Sciatic nerve (tissue), 2 donors: ENCODE results near the gene FADS6. TPM values are rescaled to one million over a fixed set of nuclear protein-coding genes. Genes with fewer than 3 reads are reported as not detected.

Experiments
- ATAC-seq: fragments of 200-7000 bp; cut with Tn5 transposase; one replicate; pipeline ENCODE4 v1.9.1; 2020; ENCODE audit warnings: mild to moderate bottlenecking, moderate library complexity
- DNase-seq: peaks from one replicate; pipeline ENCODE4 v3.0.0-alpha.2; 2020; ENCODE audit warnings: low spot score
- intact Hi-C: fragments of 100-400 bp; cut with DNase I; formaldehyde crosslinking; loops from one replicate; pipeline ENCODE4 v1.14.2; 2022
- total RNA-seq: library from RNA; stranded (reverse); fragmentation: NEBNext Ultra II Directional; extraction: Animal tissue kit (Norgen Biotek cat#: 25700); gene quantifications from one replicate; pipeline ENCODE4 v1.2.1, GENCODE V29; 2021
- donor health status: DM: no; HTN: no; CAD: no.
- donor health status: DM: no; HTN: no; CAD: no.

FADS6 gene, protein sequence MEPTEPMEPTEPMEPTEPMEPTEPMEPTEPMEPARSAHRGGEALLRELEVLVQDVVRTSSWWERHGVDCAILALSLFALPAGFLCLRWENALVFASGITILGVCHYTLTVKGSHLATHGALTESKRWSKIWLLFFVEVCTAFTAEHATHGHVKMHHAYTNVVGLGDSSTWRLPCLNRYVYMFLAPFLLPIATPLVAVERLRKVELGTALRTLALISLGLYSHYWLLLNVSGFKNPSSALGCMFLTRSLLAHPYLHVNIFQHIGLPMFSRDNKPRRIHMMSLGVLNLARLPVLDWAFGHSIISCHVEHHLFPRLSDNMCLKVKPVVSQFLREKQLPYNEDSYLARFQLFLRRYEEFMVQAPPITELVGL
- not detected for total RNA-seq

DNA sequence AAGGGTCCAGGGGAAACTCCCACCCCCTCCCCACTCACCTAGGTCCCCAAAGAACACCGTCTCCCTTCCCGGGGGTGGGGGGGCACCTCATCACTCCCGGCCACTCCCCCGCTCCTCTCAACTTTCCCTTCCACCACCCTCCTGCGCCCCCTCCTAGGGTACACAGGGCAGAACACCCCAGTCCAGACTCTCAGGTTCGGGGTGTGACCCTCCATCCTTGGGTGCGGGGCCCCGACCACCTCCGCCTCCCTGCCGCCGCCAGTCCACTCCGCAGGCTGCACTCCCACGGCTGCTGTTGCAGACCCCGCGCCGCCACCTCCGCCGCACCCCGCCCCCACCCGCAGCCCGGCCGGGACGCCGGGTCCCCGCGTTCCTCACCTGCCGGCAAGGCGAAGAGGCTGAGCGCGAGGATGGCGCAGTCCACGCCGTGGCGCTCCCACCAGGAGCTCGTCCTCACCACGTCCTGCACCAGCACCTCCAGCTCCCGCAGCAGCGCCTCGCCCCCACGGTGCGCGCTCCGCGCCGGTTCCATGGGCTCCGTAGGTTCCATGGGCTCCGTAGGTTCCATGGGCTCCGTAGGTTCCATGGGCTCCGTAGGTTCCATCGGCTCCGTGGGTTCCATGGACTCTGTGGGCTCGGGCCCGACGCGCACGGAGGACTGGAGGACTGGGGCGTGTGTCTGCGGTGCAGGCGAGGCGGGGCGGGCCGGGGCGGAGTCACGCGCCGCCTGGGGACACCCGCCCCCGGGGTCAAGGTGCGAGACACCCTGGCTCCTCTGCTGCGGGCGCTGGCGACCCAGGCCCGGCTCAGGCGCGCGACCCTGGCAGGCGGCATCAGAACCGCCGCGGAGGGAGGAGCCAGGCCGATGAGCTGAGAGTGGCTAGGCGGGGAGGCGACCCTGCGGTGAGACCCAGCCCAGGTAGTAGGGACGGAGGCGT is at the start of gene FADS6:
Gene FADS6 (minus strand): TSS at position 660 of the 938 bp plus-strand sequence. CDS start 38 bp downstream, at position 622.
- ATAC-seq (no peak), DNase-seq (no peak)
- intact Hi-C loops: loop anchor here (5.0 kb wide), 1 partner anchor 936 kb away; no protein-coding TSS in a partner anchor

DNA sequence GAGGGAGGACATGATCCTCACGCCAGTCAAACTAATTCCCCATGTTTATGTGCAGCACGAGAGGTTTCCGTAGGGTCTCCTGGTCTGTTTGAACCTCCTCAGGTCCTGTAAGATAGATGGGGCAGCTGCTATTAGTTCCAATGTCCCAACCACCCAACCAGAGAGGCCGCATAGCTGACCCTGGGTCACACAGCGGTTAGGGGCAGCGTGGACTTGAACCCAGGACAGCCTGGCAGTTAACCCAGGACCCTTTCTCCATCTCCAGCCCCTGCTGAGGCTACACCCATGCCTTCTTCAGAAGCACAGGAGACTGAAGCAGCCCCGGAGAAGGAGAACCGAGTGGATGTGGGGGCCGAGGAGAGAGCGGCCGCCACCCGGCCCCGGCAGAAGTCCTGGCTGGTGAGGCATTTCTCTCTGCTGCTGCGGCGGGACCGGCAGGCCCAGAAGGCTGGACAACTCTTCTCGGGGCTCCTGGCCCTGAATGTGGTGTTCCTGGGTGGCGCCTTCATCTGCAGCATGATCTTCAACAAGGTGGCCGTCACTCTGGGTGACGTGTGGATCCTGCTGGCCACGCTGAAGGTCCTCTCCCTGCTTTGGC is 47.8 kb upstream of the FADS6 start:
- DNase-seq: no peak
- no peak for ATAC-seq
- intact Hi-C loops: no loop called here

DNA sequence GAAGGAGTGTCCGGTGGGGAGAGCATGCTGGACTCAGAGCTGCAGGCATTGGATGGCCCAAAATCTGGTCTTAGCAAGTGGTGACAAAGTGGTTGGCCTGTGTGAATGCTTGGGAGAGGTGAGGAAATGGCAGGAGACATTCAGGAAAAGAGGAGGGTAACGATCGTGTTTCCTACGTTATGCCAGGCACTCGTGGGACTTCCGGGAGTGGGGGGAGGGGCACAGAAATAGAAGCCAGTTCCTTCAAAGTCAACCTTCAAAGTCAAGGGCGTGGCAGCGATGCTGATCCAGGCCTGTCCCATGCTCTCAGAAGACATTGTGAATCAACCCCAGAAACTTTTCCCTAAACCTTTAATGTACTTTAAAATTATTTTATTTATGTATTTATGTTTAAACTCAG is 46.1 kb upstream of the FADS6 start:
- ATAC-seq: no peak
- intact Hi-C loops: no loop called here
- no peak for DNase-seq

DNA sequence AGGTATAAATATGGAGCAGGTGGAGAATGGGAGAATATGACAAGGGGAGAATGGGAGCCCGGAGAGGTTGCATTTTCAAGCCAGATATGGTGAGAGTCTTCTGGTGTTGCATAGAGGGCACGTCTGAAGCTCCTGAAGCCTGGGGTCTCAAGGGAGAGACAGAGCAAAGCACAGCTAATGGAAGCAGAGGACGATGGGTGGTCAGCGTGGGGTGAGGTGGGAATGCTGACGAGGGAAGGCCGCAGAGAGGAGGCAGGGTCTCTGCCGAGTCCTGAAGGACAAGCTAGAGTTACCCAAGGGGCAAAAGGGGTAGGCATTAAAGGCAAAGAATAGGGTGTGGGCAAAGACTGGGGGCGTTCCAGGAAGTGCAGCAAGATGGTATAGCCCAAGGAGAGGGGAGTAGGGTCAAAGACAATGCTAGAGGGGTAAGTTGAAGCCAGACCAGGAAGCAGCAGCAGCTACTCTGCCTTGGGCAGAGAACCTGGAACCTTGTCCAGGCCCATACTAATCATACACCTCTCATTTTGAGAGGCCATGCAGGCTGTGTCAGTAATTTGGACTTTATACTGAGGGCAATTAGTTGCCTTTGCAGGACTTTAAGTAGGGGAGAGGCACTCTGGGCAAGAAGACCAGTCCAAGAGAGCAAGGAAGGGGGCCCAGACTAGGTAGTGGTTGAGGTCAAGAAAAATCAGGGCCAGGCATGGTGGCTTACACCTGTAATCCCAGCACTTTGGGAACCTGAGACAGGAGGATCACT is 44.9 kb upstream of the FADS6 start:
- intact Hi-C loops: no loop called here
- no peak for DNase-seq
- ATAC-seq: no peak

DNA sequence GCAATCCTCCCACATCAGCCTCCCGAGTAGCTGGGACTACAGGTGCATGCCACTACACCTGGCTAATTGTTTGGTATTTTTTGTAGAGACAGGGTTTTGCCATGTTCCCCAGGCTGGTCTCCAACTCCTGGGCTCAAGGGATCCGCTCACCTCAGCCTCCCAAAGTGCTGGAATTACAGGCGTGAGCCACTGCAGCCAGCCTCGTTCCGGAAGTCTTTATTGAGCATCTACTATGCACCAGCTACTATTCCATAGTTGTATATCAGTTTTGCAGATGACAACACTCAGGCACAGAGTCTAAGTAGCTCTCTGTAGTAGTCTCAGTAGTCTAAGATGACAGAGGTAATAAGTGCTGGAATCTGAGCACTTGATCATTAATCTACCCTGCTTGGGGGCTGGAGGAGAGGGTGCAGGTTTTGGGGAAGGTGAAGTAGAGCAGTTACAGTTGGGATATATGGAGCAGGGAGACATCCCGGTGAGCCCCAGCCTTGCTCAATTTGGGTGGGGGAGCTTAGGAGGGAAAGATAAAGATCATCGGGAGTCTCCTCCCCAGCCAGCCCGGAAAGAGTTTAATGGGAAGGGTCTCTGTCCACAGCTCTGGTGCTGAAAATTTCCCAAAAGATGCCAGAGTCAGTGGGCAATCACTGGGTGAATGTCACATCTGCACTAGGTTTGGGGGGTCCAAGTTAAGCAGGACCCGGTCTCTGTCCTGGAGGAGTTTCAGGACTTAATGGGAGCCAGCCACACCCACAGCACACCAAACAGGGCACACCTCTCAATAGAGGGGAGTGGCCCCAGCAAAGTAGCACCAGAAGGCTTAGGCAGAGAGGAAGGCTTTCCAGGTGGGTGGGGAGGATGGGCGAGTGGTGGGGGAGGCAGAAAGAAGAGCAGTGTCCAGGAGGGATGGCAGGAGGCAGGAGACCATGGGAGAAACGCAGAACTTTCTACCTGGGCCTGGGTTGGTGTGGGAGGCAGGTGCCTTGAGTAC is 43.9 kb upstream of the FADS6 start:
- ATAC-seq: no peak
- intact Hi-C loops: no loop called here
- DNase-seq: no peak

DNA sequence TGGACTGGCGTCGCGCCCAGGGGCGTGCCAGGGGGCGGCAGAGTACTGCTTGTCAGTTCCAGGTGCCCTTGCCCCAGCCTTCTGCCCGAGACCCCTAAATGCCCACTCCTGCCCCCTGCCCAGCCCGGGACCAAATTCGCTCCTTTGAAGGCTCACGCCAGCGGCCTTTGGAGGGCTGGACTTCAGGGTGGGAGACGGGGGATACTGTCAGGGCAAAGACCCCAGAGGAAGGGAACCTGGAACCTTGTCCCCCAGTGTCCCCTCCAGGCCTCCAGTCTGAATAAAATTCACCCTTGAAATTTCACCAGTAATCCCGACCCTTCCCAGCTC is 43.0 kb upstream of the FADS6 start:
- no peak for DNase-seq
- intact Hi-C loops: no loop called here
- ATAC-seq: no peak

DNA sequence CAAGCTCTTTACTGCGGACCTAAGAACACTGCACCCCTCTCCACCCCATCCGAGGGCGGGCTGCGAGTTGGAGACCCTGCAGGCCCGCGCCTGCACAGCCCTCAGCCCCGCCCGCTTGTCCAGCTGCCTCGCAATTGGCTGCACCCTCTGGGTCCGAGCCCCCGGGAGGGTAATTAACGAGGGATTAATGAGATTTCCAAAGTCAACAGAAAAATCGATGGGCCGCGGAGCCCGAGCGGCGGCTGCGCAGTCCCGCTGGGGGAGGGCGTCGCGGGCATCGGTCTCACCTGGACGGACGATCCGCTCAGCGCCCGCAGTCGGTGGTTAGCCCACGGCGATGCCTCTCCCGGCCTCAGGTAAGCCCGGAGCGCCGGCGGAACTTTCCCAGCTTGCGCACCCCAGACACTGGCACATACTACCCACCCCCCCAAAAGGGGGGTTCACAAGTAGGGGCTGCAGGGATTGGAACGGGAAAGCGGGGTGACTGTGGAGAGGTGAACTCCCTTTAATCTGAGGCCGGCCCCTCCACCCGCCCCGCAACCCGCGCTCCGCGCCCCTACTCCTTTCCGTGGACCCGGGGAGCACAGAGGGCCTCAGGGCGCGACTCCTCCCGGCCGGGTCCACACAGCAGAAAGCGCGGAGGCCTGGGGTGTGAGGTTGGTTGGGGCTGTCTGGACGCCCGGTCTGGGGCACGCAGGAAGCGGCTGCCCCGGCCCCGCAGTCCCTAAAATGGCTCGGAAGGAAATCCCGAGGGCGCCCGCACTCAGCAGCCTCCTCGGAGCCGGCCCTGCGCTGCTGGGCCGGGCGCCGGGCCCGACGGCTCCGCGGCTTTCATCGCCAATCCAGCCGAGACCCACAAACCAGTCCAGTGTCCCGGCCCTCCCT is 42.4 kb upstream of the FADS6 start, which contains the start of gene OTOP3:
Gene OTOP3 (plus strand): TSS at position 314 of the 885 bp plus-strand sequence. CDS start 24 bp downstream, at position 338.
- ATAC-seq (no peak), DNase-seq (no peak)
- intact Hi-C loops: no loop called here

DNA sequence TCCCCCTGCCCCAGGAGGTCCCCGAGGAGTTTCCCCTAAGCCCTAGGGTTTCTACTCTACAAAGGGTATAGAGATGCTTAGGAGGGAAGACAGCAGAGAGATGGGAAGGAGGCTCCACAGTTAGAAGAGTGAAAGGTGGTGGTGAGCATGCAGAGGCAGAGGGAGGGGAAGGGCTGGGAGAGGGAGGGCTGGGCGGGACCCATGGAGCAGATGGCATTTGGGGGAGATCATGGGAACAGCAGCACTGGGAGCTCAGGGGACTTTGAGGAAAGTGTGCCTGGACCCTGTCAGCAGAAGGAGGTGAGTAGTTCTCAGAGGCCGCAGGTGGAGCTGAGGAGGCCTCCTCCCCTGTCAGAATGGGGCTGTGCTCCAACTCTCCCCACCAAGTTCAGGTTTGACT is 41.6 kb upstream of the FADS6 start:
- DNase-seq (no peak), ATAC-seq (no peak)
- intact Hi-C loops: no loop called here

DNA sequence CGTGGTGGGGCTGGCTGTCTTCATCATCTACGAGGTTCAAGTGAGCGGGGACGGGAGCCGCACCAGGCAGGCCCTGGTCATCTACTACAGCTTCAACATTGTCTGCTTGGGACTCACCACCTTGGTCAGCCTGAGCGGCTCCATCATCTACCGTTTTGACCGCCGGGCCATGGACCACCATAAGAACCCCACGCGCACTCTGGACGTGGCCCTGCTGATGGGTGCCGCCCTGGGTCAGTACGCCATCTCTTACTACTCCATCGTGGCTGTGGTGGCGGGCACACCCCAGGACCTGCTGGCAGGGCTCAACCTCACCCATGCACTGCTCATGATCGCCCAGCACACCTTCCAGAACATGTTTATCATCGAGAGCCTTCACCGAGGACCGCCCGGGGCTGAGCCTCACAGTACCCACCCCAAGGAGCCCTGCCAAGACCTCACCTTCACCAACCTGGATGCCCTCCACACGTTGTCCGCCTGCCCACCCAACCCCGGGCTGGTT is 37.2 kb upstream of the FADS6 start:
- intact Hi-C loops: no loop called here
- ATAC-seq: no peak
- no peak for DNase-seq

DNA sequence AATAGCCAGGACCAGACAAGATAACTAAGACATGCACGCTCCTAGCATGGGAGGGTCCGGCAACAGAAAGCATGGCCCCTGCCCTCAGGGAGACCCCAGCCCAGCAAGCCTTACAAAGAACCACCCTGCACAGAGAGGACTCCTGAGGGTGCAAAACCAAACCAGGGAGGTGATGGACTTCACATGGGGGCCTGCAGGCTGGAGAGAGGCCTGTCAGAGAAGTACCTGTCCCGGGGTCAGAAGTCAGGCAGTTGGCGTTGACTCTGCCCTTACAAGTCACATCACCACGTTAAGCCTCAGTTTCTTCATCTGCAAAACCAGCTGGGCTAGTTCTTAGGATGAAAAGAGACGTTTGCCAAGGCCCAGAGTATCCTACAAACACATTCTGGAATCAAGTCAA is 35.4 kb upstream of the FADS6 start:
- intact Hi-C loops: no loop called here
- DNase-seq (no peak), ATAC-seq (no peak)

DNA sequence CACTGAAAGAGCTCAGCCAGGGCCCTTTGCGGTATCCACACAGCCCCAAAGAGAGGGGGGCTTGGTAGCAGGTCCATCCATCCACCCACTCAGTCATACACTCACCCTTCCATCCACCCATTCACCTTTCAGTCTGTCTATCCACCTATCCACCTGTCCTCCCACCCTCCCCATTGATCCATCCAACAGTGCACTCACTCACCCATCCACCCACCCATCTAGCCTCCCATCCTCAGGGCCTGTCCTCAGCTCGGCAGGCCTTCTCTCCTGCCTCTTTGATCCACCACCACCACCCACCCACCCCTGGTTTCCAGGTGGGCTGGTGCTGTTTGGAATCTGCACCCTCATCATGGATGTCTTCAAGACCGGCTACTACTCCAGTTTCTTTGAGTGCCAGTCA is 31.8 kb upstream of the FADS6 start:
- ATAC-seq: no peak
- DNase-seq: no peak
- intact Hi-C loops: no loop called here

DNA sequence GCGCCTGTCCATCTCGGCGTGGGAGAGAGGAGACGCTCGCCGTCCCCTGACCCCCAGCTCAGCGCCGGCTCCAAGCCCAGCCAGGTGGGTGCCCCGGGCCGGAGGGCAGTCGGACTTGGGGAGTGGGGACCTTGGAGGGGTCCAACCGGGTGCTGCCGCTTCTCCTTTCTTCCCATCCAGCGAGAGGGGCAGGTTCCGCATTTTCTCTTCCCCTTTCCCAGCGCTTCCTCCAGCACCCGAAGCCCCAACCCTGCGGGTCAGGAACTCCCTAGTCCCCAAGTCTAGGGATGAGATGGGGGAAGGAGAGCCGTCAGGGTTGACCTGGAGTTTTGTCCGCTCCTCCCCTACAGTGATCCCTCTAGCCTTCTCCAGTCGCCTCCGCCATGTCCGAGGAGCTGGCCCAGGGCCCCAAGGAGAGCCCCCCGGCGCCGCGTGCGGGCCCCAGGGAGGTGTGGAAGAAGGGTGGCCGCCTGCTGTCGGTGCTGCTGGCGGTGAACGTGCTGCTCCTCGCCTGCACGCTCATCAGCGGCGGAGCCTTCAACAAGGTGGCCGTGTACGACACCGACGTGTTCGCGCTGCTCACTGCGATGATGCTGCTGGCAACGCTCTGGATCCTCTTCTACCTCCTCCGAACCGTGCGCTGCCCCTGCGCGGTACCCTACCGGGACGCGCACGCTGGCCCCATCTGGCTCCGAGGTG is 31.0 kb upstream of the FADS6 start, which contains the start of gene OTOP2:
Gene OTOP2 (plus strand): TSS at position 24 of the 699 bp plus-strand sequence. CDS start 360 bp downstream, at position 384.
- intact Hi-C loops: no loop called here
- ATAC-seq: peak; percentile 30
- DNase-seq: no peak

DNA sequence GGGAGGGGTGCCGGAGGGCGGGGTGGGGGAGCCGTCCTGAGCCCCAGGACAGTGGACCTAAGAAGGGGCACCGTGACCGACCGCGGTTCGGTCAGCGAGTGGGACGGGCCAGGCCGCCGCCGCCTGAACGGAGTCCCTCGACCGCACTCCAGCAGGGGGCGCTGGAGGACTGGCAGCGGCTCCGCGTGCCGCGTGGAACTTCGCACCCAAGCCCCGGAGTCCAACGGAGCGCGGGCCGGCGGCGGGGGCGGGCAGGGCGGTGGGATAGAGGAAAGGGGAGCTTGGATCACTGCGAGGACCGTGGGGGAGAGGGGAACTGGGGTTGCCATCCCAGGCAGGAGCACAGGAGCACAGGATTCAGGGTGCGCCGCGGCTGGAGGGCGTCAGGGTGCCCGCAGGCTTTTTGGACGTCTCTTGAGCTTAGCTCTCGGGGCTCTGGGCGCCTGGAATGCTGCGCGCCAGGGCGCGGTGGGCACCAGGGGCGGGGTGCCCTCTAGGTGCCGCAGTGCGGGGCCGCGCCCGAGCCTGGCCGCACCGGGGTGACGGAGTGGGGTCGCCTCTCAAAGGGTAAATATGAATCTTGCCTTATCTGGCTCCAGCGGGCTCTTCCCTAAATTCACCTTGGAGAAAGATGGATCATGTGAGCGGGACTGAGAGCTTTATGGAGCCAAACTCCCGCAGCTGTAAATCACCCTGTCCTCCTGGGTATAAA is 30.3 kb upstream of the FADS6 start:
- intact Hi-C loops: no loop called here
- DNase-seq (peak; percentile 82), ATAC-seq (peak; percentile 55)

DNA sequence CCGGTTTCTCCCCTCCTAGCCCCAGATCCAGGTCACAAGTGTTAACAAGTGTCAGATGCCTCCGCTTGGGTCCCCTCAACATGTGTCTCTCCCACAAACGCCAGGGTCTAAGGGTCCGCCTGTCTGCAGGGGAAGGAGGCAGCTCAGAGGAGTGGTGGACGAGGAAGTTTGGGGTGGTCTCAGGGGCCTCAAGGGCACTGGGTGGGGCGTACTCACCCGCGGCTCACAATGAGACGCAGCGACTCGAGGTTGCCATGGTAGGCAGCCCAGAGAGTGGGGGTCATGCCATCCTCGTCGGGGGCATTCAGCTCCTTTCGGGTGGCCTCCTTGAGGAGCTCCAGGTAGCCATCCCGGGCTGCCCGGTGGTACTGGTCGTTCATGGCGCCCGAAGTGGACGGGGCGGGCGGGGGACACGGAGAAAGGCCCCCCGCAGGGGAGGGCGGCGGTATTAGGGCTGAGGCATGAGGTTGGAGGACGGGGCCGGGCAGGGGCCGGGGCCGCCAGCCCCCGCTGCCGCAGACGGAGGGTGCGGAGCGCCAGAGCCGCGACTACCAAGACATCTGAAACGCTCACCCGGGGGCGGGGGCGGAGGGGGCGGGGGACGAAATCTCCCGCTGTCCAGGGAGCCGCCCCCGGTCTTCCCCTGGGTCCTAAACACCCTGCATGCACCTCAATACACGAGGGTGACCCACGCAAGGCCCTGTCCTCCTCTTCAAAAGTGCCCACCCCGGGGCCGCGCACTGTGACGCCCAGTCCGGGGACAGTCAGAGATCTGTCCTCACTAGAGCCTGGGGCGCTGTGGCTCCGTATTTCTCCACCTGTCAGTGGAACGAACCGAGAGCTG is 29.5 kb upstream of the FADS6 start, which contains the start of gene USH1G:
Gene USH1G (minus strand): TSS at position 562 of the 844 bp plus-strand sequence. CDS start 182 bp downstream, at position 380.
- intact Hi-C loops: no loop called here
- ATAC-seq (peak; percentile 18), DNase-seq (no peak)
